Activated CD8-positive, alpha-beta memory T cell treated with anti-CD3 and anti-CD28 coated beads, Interleukin-2, amount 50 U/mL, for 1 hour (primary cell): ENCODE results near the gene SLC26A6.

Experiments
- DNase-seq: peaks from one replicate; pipeline ENCODE4 v3.0.0-alpha.2; 2020; ENCODE audit errors: extremely low read depth

Gene SLC26A6

DNA sequence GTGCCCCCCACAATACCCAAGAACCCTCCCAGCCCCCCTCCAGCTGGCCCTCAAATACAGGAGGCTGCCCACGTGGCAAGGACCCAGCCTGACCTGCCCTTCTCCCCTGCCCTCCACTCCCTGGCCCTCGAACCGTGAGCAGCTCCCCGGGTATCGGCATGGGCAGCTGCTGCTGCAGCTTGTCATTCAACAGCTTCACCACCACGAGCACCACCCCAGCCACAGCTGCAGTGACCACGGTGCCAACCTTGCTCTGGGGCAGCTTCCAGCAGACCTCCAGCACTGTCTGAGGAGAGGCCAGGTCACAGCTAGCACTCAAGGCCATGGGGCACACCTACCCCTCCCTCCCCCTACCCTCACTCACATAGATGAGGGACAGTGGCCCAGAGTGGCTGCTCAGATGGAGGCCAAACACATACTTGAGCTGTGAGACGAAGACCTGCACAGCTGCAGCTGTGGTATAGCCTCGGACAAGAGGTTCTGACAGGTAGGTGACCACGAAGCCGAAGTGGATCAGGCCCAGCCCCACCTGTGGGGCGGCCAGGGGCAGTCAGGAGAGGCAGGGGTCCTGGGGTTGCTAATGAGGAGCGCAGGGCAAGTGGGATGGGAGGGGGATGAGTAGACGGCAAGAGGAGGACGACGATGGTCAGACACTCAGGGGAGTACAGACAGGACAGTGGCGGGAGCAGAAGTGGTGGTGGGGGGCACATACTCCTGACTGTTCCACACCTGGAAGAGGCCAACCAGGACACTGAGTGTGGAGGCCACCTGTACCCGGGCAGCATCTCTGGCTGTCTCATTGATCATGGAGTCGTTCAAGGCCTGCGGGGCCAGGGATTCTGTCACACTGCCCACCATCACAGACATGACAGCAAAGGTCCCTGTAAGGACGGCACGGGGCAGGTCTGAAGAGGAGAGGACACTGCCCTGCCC lies 3.5 kb downstream of the SLC26A6 start:
- DNase-seq, result no peak

DNA sequence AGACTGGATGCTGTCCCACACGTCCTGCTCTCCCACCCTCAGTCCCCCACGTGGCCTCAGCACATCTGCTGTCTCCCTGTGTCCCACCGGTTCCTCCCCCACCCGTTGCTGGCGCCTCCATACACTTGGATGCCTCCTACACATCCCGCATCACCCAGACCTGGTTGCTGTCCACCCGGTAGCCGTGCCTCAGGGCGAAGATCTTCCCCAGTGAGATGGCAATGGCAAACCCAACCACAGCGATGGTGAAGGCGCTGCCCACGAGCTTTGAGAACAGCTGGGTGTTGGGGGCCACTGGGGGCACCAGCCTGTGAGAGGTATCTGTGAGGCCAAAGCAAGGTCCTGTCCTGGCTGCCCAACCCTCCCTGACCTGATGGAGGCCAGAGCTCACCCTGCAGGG lies 4.4 kb downstream of the SLC26A6 start:
- no peak for DNase-seq

DNA sequence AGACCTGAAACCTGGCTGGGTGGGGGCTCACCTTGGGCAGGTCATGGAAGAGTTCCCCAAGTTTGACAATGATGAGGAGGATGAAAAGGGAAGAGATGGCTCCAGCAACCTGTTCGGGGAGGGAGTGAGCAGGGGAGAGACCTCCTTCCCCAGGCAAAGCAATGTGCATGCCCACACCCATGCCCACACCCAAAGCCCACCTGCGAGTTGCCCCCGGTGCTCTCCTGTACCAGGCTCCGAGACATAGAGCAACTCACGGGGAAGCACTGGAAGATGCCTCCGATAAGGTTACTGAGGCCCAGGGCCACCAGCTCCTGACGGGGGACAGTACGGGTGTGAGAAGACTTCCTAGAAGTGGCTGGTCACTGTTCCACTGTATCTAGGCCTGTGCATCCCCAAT lies 4.9 kb downstream of the SLC26A6 start:
- no peak for DNase-seq

DNA sequence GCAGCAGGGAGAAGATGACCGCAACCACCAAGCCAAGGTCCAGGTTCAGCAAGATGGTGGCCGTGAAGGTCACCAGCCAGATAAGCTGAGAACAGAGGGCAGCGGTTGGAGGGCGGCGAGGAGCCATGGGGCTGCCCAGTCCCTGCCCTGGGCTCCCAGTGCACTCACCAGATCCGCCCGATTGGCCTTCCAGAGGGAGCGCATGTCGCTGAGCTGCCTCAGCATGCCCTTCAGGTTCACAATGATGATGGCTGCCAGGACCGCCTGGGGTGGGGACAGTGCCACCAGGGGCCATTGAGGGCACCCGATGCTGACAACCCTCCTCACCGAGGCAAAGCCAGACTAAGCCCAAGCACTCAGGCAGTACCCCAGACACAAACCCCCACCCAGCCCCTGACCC lies 5.4 kb downstream of the SLC26A6 start:
- no peak for DNase-seq

DNA sequence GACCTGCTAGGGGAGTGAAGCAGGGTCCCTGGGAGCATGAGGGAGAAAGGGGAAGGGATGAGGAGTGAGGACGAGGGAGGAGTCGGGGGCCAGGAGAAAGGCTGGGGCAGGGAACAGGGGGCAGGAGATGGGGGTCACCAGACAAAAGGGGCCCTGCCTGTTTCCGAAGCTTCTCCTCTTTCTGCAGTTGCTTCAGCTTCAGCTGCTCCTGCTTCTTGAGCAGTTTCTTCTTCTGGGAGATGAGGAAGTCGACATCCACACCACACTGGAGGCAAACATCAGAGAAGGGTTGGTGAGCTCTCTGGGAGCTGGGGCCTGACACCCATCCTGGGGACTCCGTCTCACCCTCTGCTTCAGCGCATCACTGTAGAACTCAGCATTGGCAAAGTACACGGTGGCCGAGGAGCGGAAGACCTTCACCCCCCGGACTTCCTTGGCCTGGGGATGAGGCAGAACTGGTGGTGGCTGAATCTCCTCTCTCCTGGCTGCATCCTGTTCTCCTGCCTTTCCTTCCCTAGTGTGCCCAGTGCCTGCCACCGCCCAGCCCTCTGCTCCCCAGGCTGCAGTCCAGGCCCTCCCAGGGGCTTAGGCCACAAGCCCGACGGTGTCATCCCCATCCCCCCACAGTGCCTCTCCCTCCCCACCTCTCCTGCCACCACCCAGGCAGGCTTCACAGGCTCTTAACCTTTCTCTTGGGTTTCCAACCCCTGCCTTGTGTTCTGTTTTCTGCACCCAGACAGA lies 6.8 kb downstream of the SLC26A6 start:
- no peak for DNase-seq

DNA sequence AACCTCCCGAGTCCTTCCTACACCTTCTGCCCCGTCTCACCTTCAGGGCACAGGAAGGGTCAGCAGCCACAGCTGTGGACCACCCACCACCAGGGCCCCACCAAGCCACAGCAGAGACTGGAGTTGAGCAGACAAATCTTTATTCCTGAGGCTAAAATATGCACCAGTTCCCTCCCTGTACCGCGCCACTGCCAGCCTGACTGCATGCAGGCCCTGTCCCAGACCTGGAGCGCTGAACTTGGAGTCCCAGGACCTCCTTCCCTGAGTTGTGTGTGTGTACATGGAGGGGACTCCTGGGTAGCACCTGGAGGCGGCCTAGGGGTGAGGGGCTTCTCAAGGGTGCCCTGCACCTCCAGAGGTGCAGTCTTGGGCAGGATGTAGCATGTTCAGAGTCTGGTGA lies 9.7 kb downstream of the SLC26A6 start:
- no peak for DNase-seq

DNA sequence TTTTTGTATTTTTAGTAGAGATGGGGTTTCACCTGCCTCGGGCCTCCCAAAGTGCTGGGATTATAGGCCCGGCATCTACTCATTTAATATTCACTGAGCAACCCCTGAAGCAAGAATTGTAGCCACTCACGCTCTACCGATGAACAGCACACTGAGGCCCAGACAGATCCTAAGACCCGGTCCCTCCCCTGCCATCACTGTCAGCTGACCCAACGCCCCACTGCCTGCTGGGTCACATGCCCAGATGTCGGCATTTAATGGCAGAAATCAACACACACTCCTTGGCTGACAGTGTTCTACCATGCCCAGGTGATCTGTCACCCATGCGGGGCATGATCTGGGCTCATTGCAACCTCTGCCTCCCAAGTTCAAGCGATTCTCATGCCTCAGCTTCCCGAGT lies 10.5 kb downstream of the SLC26A6 start:
- no peak for DNase-seq

DNA sequence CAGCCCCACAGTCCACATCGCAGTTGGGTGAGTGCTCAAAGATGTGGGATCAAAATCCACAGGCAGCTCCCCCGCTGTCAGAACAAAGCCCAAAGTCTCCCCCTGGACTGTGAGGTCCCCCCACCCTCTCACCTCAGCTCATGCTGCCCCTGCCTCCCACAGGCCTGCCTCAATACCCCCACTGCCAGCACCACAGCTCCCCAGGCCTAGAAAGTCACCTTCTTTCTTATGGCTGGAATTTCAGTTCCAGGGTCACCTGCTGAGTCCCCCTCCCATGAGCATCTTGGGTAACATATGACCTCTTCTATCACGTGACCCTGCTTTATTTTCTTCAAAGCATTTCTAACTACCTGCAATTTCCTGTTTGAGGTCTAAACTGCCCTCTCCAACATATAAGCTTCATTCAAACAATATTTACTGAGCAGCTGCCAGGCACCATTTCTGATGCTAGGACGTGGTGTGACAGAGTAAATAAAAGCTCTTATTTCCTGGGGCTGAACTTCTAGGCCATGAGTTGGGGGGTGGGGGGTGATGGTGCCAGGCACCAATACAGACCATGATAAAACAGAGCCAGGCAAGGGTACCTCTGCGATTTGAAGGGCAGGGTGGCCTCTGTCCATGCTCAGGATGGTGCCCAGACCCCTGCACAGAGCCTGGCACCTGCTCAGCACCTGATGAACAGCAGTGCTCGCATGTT lies 11.3 kb downstream of the SLC26A6 start:
- no peak for DNase-seq

DNA sequence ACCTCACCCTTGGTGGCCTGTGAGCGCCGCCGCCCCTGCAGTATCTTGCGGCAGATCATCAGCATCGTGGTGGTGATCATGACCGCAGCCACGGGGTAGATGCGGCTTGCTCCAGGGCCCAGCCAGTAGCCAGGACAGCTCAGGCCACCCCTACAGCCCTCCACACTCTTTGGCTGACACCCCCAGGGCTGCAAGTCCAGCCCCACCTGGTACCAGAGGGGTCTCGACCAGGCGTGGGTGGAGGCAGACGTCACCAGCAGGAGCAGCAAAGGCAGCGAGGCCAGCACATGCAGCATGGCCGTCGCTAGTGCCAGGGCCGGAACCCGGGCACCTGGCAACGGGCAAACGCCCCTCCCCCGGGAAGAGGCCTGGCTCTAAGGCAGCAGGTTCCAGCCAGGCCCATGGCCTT lies 13.8 kb downstream of the SLC26A6 start, which contains the start of gene TMEM89:
Gene TMEM89 (minus strand): TSS at position 309 of the 409 bp plus-strand sequence. CDS start 13 bp downstream, at position 296.
- no peak for DNase-seq

DNA sequence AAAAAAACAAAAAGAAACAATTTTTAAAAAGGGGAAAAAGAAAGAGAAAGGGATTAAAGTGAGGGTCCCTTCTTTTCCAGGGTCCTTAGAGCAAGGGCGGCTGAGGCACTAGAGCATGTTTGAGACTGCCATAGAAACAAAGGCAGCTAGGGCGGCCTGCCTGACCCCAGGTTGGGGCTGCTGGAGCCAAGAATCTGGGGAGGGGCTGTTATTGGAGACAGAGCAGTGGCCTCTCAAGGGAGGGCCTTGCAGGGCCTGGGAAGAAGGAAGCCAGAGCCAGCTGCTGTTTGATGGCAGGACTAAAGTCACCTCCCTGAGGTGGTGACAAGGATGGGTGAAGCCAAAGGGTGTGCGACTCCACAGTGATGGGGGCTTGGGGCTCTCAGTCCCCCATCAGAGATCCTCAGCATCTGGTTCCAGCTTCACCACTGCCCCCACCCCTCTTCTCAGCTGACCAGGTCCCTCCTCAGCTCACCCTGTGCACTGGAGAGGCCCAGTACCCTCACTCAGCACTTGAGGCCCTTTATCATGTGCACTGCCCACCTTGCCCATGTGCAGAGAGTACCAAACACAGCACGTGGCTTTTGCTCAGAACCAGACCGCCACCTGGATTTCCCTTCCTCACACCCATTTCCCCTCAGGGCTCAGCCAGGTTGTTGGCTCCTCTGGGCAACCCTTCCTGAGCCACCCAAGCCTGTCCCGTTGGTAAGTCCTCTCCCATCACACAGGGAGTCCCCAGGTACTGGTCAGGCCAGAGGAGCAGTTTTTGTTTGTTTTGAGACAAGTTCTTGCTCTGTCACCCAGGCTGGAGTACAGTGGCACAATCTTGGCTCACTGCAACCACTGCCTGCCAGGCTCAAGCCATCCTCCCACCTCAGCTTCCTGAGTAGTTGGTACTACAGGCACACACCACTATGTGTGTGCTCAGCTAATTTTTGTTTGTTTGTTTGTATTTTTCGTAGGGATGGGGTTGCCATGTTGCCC lies 15.4 kb downstream of the SLC26A6 start:
- DNase-seq, result no peak

DNA sequence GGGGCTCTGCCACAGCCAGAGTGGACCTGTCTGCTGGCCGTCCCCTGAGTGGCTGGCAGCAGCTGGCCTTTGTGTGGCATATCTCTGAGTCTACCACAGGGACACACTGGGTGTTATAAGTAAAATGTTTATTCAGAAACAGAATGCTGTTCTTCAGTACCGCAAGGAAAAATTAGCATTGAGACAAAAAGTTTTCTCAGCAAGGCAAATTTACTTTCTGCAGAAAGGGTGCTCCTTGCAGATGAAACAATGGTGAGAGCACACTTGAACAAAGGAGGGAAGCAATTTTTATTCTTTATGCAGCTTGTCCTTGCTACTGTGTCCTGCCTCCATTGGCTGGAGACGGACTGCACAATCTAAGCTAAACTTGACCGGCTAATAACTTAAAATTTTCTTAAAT lies 17.7 kb downstream of the SLC26A6 start:
- no peak for DNase-seq

DNA sequence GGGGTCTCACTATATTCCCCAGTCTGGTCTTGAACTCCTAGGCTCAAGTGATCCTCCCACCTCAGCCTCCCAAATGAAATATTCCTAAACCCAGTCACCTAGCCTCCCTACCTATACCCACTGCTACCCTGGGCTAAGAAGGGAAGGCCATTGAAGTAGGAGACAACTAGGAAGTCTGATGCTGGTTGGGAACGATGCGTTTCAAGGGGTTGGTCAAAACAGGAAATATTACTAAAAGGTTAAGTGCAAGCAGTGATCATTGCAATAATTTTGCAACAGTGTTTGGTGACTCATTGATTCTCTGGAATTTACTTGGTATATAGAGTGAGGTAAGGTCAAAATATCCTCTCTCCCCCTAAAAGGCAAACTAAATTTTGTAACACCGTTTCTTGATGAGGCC lies 21.2 kb downstream of the SLC26A6 start:
- no peak for DNase-seq

DNA sequence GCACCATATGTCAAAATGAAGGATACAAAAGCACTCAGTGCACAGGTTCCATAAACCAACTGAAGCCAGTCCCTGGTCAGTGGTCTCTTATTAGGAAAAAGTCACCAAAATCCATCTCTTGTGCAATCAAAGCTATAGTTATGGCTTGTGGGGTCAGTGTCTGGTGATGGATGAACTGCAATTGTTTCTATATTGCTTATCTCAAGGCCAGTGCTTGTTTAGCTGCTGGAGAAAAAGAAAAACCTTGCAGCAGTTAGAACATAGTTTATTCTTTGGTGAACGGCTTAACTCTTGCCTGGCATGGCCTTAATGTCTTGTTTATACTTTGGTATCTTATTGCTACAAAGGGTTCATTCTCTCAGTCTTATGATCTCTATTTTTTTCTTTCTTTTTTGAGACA lies 23.0 kb downstream of the SLC26A6 start:
- no peak for DNase-seq

DNA sequence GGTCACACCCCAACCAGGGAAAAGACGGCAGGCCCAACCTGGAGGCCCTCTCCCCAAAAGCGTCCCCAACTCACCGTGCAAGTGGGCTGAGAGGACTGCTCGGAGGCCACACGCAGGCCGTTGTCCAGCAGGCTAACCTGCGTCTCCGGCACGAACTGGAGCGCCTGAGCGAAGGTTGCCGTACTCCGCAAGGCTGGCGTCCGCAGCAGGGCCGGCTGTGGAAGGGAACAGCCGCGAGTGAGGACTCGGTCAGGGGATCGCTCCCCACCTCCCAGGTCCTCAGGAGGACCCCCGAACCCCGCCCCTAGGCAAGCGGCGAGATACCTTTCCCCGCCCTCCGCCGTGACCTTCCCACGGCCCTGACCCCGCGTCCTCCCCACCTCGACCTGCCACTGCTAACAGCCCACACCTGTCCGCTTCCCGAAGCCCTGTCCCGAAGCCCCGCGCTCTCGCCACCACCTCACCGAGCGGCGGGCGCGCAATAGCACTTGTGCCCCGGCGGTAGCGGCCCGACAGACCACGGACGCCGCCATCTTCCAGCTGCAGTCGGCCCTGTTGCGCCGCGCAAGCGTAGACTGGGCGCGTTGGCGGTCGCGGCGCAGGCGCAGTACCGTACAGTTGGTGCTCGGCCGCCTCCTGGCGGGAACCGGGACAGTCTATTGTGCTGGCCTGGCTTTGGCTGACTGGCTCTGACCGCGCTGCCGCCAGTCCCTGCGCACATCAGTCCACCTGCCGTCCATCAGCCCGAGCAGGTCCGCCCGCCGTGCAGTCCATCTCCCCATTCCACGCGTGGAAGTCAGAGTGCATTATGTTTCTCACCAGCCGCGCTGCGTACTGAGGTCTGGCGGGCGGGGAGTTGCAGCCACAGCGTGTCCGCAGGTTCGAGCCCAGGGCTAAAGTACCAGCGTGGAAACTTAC lies 25.9 kb downstream of the SLC26A6 start, which contains the start of gene UQCRC1:
Gene UQCRC1 (minus strand): TSS at position 559 of the 918 bp plus-strand sequence. CDS start 26 bp downstream, at position 533.
- peak; percentile 74 for DNase-seq

DNA sequence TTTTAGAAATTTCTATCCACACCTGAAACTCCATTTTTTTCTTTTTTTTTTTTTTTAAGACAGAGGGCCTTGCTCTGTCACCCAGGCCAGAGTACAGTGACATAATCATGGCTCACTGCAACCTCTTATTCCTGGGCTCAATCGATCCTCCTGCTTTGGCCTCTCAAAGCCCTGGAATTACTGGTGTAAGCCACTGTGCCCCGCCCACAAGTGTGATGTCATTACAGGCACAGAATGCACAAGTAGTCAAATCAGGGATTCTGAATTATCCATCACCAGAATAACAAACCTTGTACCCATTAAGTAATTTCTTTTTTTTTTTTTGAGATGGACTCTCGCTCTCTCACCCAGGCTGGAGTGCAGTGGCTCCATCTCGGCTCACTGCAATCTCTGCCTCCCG lies 27.7 kb downstream of the SLC26A6 start:
- DNase-seq, result no peak

DNA sequence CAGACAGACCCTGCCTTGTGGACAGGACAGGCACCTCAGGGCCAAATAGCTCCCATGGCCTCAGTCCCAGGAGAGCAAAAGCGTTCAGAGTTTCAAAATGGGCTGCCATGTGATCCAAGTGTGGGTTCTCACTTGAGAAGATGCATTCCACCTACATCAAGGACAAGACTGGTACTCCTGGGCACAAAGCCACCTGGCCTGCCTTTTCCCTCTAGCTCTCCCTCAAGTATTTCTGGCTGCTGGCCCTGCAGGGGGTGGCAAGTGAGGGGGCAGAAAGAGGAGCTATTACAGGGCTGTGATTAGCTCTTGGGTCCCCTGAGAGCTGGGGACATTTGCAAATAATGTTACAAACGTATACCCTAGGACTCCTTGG lies 33.7 kb downstream of the SLC26A6 start:
- no peak for DNase-seq

DNA sequence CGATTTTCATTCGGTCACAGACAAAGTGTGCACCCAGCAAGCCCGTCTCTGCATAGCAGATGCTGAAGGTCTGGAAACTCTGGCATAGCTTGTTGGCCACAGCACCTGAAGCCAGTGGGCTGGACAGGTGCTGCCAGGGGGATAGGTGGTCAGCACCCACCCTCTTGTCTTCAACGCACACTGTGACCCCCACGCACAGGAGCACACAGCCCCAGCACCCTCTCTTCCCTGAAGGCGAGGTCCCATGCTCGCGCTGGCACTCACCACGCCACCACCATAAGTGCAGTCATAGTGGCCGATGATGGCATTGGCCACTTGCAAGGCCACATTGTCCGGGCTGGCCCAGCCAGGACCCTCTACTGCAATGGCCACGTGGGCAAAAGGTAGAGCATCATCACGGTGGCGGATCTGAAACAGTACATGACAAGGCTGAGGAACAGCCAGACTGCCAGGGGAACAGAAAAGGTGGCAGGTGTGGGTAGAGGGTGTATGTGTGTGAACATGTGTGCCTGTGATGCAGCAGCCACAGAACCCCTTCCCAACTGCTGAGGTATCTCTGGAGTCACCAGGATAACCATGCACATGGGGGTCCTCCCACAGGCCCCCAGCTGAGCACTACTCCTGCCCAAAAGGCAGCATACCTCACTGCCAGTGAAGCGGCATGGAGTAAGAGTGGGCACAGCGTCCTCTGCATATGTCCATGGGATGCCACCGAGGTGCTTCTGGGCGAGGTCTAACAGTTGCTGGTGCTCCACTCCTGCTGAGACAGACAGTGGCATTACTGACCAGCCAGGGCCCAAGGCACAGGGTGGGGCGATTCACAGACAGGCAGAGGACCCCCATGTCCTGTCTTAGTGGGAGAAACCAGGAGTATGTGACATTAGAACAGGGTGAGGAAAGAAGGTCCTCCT lies 34.3 kb downstream of the SLC26A6 start:
- no peak for DNase-seq

DNA sequence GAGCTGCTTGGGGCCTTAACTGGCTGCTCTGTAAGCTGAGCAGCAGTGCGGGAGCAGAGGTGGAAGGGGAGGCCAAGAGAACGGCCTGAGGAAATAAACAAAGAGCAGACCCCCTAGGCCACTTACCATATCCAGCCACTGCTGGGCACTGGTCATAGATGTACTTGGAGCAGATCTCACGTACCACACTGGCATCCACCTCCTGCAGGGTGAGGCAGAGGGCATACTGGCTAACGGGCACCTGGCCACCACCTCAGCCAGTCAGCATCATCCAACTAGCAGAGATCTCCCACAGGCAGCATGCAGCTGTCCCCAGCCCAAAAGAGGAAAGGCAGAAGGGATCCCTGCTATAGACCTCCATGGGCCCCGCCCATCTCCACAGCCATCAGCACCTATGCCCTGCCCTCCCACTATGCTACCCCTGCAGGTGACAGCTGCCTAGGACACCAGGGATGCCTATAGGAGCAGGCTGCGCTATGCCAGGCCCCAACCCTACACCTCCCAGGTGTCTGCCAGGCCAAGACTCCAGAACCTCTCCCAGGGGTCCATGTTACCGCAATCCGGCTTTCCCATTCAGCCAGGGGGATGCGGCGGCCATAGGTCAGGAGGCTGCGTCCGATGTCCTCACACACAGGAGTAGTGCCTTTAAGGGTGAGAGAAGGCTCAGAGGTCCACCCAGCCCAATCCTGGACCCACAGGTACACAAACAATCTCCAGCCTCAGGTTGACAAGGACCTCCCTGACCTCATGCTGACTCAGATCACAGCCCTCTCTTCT lies 35.6 kb downstream of the SLC26A6 start:
- no peak for DNase-seq
